Measurements from ENCODE around the gene KIF16B.

- no peak for TF ChIP-seq CTCF (IDR thresholded peaks at IDR 0.05)
- no peak for TF ChIP-seq ZFX (IDR thresholded peaks at IDR 0.05; ENCODE audit: borderline replicate concordance)
Measured at GRCh38 chr20:16287776-16288175, 285.5 kb downstream of the KIF16B start.
